Keratinocyte (primary cell): Measurements from ENCODE around the gene VAC14. TPM values are rescaled to one million over a fixed set of nuclear protein-coding genes. Genes with fewer than 3 reads are reported as not detected.

Experiments used
- DNase-seq: peaks from one replicate; pipeline ENCODE4 v3.0.0-alpha.2; 2011; ENCODE audit warnings: low read depth, missing footprints, low spot score
- FAIRE-seq: peaks from 2 replicates; lab custom pipeline; 2011; peaks lifted over from hg19 to GRCh38; lab: Jason Lieb, UNC
- H2AFZ ChIP-seq: 2 replicates; pipeline ENCODE4 v1.6.0; 2012; ENCODE audit warnings: low read length, control low read depth, inconsistent platforms; ENCODE audit not compliant: control insufficient read depth
- H3K27ac ChIP-seq: 2 replicates; pipeline ENCODE4 v1.5.1; 2011; ENCODE audit warnings: low read length; ENCODE audit not compliant: control insufficient read depth, insufficient read depth
- H3K27me3 ChIP-seq: 3 replicates; pipeline ENCODE4 v1.6.0; 2011; ENCODE audit warnings: low read length; ENCODE audit not compliant: control insufficient read depth, insufficient read depth; ENCODE audit errors: extremely low read depth
- H3K36me3 ChIP-seq, 2 experiments: 2 replicates in 1 of 2; 3 replicates in 1 of 2; pipeline ENCODE4 v1.5.1; 2011; ENCODE audit warnings: low read length in 2 of 2, mild to moderate bottlenecking in 1 of 2; ENCODE audit not compliant: control insufficient read depth in 2 of 2, insufficient read depth in 2 of 2; ENCODE audit errors: extremely low read depth in 1 of 2
- H3K4me1 ChIP-seq: 3 replicates; pipeline ENCODE4 v1.5.1; 2011; ENCODE audit warnings: low read length; ENCODE audit not compliant: control insufficient read depth, insufficient read depth; ENCODE audit errors: extremely low read depth
- H3K4me2 ChIP-seq: 3 replicates; pipeline ENCODE4 v1.6.0; 2011; ENCODE audit warnings: low read depth, low read length; ENCODE audit not compliant: control insufficient read depth, insufficient read depth; ENCODE audit errors: extremely low read depth
- H3K4me3 ChIP-seq, 3 experiments: fragments of 200-600 bp in 1 of 3; sonication (generic) in 1 of 3; 2 replicates in 2 of 3; 3 replicates in 1 of 3; pipeline ENCODE4 v1.5.1; 2011 to 2016; ENCODE audit warnings: low read length in 3 of 3, mild to moderate bottlenecking in 3 of 3, control low read depth in 2 of 3, inconsistent platforms in 1 of 3, low read depth in 1 of 3, mixed read lengths in 1 of 3, mixed run types in 1 of 3, moderate library complexity in 1 of 3; ENCODE audit not compliant: control insufficient read depth in 2 of 3, insufficient read depth in 2 of 3; ENCODE audit errors: extremely low read depth in 1 of 3
- H3K79me2 ChIP-seq: 2 replicates; pipeline ENCODE4 v1.6.0; 2012; ENCODE audit warnings: low read length; ENCODE audit not compliant: control insufficient read depth, insufficient read depth
- H3K9ac ChIP-seq: 3 replicates; pipeline ENCODE4 v1.6.0; 2011; ENCODE audit warnings: low read length; ENCODE audit not compliant: control insufficient read depth, insufficient read depth; ENCODE audit errors: extremely low read depth
- H3K9me1 ChIP-seq: 3 replicates; pipeline ENCODE4 v1.6.0; 2011; ENCODE audit warnings: low read length; ENCODE audit not compliant: control insufficient read depth, insufficient read depth; ENCODE audit errors: extremely low read depth
- H3K9me3 ChIP-seq: 2 replicates; pipeline ENCODE4 v1.5.1; 2012; ENCODE audit warnings: low read depth, low read length; ENCODE audit not compliant: control insufficient read depth
- H4K20me1 ChIP-seq: 3 replicates; pipeline ENCODE4 v1.6.0; 2011; ENCODE audit warnings: low read length; ENCODE audit not compliant: control insufficient read depth, insufficient read depth; ENCODE audit errors: extremely low read depth
- EZH2 ChIP-seq: IDR thresholded peaks from one replicate; pipeline ENCODE4 v1.6.1; 2012; ENCODE audit warnings: inconsistent platforms, mild to moderate bottlenecking, low read length, moderate library complexity
- dilution Hi-C: fragments of 300-500 bp; cut with MboI; formaldehyde crosslinking; loops from one replicate; pipeline ENCODE4 v1.7.0; 2020; ENCODE audit warnings: low sequenced_read_pairs; ENCODE audit not compliant: extremely low pct_ligation_motif_present
- polyA plus RNA-seq, 5 experiments: library from polyadenylated mRNA; depleted of rRNA in 3 of 5; stranded (reverse) in 3 of 5; stranded (forward) in 1 of 5; unstranded in 1 of 5; fragments of >200 nt; gene quantifications; 1 replicate in 1 of 5; 2 replicates in 3 of 5; 3 replicates in 1 of 5; pipeline versions ENCODE4 v1.2.1 to v1.2.3, GENCODE V29; 2011 to 2012; ENCODE audit warnings: missing spikeins in 2 of 5, low read depth in 1 of 5, low replicate concordance in 1 of 5
- TF ChIP-seq, protein P1 (sequence below), 3 experiments: IDR thresholded peaks in 1 of 3; conservative IDR thresholded peaks in 1 of 3; optimal IDR thresholded peaks in 1 of 3; 2 replicates in 2 of 3; 3 replicates in 1 of 3; pipeline versions ENCODE3 to v1.5.1; 2011; ENCODE audit warnings: low read length in 3 of 3, mild to moderate bottlenecking in 3 of 3, moderate library complexity in 2 of 3, control low read depth in 1 of 3, inconsistent platforms in 1 of 3; ENCODE audit not compliant: insufficient read depth in 2 of 3; ENCODE audit errors: extremely low read depth in 1 of 3

The VAC14 gene
- polyA plus RNA-seq, 1 donor (not counting 4 experiments of a cell fraction or from before 2014, with no cell fraction given): 15.9 TPM

DNA sequence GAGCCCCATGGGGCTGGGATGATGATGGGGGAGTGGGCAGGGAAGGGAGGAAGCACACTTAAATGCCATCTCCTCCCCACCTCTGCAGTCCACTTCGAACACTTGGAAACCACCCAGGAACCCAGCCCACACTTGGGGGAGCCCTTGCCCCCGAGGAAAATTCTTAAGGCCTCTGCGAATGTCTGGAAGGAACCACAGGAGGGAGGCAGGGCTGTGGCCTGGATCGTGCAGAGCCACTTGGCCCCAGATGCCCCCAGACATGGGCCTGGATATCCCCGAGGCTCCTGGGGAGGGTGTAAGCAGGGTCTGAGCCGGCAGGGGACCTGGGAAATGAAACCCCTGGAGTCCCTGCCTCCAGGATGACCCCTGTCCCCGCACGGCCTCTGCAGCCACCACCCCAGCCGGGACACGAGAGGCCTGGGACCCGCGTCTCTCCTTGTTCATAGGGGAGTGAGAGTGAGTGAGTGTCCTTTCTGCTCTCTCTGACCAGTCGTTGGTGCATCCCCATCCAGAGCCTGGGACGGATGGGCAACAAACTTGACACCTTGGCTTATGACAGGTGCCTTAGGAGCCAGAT lies 103.3 kb downstream of the VAC14 start:
- H3K79me2 ChIP-seq: no peaks in the 10 kb centered on the region
- H3K27ac ChIP-seq: no peak overlapping the region
- H2AFZ ChIP-seq: no peak overlapping the region
- H4K20me1 ChIP-seq: no peaks in the 10 kb centered on the region
- H3K4me3 ChIP-seq: no peak overlapping the region
- H3K9ac ChIP-seq: peak overlapping the region; percentile 22
- FAIRE-seq (no peak), DNase-seq (no peak)
- H3K9me3 ChIP-seq: no peaks in the 10 kb centered on the region
- H3K9me1 ChIP-seq: no peaks in the 10 kb centered on the region
- TF ChIP-seq, protein P1, sequence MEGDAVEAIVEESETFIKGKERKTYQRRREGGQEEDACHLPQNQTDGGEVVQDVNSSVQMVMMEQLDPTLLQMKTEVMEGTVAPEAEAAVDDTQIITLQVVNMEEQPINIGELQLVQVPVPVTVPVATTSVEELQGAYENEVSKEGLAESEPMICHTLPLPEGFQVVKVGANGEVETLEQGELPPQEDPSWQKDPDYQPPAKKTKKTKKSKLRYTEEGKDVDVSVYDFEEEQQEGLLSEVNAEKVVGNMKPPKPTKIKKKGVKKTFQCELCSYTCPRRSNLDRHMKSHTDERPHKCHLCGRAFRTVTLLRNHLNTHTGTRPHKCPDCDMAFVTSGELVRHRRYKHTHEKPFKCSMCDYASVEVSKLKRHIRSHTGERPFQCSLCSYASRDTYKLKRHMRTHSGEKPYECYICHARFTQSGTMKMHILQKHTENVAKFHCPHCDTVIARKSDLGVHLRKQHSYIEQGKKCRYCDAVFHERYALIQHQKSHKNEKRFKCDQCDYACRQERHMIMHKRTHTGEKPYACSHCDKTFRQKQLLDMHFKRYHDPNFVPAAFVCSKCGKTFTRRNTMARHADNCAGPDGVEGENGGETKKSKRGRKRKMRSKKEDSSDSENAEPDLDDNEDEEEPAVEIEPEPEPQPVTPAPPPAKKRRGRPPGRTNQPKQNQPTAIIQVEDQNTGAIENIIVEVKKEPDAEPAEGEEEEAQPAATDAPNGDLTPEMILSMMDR (optimal IDR thresholded peaks at IDR 0.05 in 1 of 3, IDR thresholded peaks at IDR 0.05 in 1 of 3, conservative IDR thresholded peaks at IDR 0.05 in 1 of 3; ENCODE audit: extremely low read depth in 1 of 3, insufficient read depth in 2 of 3, low read length in 3 of 3): no peak
- TF ChIP-seq EZH2: no peak
- no peak overlapping the region for H3K4me2 ChIP-seq
- peaks cover 90% of the 10 kb centered on the region for H3K4me1 ChIP-seq
- H3K27me3 ChIP-seq: no peaks in the 10 kb centered on the region
- H3K36me3 ChIP-seq: peaks cover 1 to 4% of the 10 kb centered on the region in 2 experiments
- dilution Hi-C loops: no loop called here

DNA sequence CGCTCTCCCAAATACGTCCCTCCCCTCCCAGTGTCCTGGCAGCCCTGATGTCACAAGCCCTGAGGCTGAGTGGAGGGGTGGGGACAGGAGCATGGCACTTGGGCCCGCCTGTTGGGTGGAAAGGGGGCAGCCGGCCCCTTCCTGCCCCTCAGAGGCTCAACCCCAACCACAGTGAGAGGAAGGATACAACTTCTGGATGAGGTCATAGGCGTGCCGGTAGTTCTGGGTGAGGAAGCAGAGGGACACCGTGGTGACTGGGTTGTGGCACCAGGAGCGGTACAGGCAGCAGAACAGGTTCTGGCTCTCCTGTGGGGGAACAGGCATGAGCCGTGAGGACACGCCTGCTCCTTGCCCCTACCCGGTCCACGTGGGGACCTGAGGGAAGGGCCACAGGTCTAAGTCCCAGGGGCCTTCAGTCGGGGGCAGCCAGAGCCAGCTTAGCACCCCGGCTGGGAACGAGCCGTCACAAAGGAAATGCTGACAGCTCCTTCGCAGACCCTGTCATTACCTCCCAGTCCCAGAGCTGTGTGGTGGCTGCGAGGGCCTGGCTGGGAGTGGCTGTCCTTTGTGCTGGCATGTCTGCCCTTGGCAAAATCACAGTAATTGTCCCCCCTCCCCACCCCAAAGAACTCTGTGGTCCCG lies 103.9 kb downstream of the VAC14 start:
- dilution Hi-C loops: no loop called here
- Histone ChIP-seq H2AFZ (no peak overlapping the region), H3K9ac (peak overlapping the region; percentile 22), H3K36me3 (peaks cover 1 to 4% of the 10 kb centered on the region in 2 experiments), H3K27me3 (no peaks in the 10 kb centered on the region), H3K4me1 (peaks cover 84% of the 10 kb centered on the region), H3K9me1 (no peaks in the 10 kb centered on the region), H3K4me3 (no peak overlapping the region), H3K27ac (no peak overlapping the region), H3K4me2 (peak overlapping the region; percentile 35), H4K20me1 (no peaks in the 10 kb centered on the region), H3K9me3 (no peaks in the 10 kb centered on the region), H3K79me2 (no peaks in the 10 kb centered on the region)
- FAIRE-seq (peak; percentile 64), DNase-seq (no peak)
- no peak for TF ChIP-seq EZH2
- TF ChIP-seq, protein P1 (optimal IDR thresholded peaks at IDR 0.05 in 1 of 3, IDR thresholded peaks at IDR 0.05 in 1 of 3, conservative IDR thresholded peaks at IDR 0.05 in 1 of 3; ENCODE audit: extremely low read depth in 1 of 3, insufficient read depth in 2 of 3, low read length in 3 of 3): no peak
